Calu3 (cell line): ENCODE measurements around the gene ARMH3. TPM values are rescaled to one million over a fixed set of nuclear protein-coding genes. Genes with fewer than 3 reads are reported as not detected.

Experiments
- BruUV-seq: library from RNA; stranded (reverse); fragments of 400-500 nt; replicated peaks from 2 replicates; lab custom pipeline; 2021; lab: Mats Ljungman, UMichigan
- CTCF ChIA-PET: fragments of 300-600 bp; sonication (Branson Sonifier 250); formaldehyde crosslinking; loops from one replicate; lab custom pipeline; 2022; ENCODE audit warnings: antibody characterized with exemption; lab: Charles Lee
- DNase-seq: peaks from one replicate; pipeline ENCODE4 v3.0.0; 2022
- H3K27ac Mint-ChIP-seq: one replicate; pipeline ENCODE4 v1.8.0; 2022; ENCODE audit warnings: mixed read lengths; ENCODE audit not compliant: unreplicated experiment
- H3K27me3 Mint-ChIP-seq: one replicate; pipeline ENCODE4 v1.8.0; 2022; ENCODE audit warnings: mixed read lengths; ENCODE audit not compliant: unreplicated experiment
- H3K36me3 Mint-ChIP-seq: one replicate; pipeline ENCODE4 v1.8.0; 2022; ENCODE audit warnings: mild to moderate bottlenecking, moderate library complexity, mixed read lengths; ENCODE audit not compliant: insufficient read depth, unreplicated experiment
- H3K4me1 Mint-ChIP-seq: one replicate; pipeline ENCODE4 v1.8.0; 2022; ENCODE audit warnings: mild to moderate bottlenecking, low read depth, mixed read lengths; ENCODE audit not compliant: unreplicated experiment
- H3K4me3 Mint-ChIP-seq: one replicate; pipeline ENCODE4 v1.8.0; 2022; ENCODE audit warnings: mild to moderate bottlenecking, low read depth, moderate library complexity, mixed read lengths; ENCODE audit not compliant: unreplicated experiment
- H3K9me3 Mint-ChIP-seq: one replicate; pipeline ENCODE4 v1.8.0; 2022; ENCODE audit warnings: low read depth, mixed read lengths; ENCODE audit not compliant: unreplicated experiment
- intact Hi-C: fragments of 100-400 bp; cut with micrococcal nuclease; formaldehyde crosslinking; loops from one replicate; pipeline ENCODE4 v1.10.0; 2022; ENCODE audit not compliant: unreplicated experiment
- total RNA-seq: library from RNA; stranded (reverse); gene quantifications from 2 replicates; pipeline ENCODE4 v1.2.3, GENCODE V29; 2022
- TF ChIP-seq, protein P1 (sequence below): fragments of 200-600 bp; IDR thresholded peaks from one replicate; pipeline ENCODE4 v1.8.0; 2022; ENCODE audit warnings: antibody characterized with exemption; ENCODE audit not compliant: unreplicated experiment

Gene ARMH3
- total RNA-seq, 1 experiment from 2014 or later = 14.1 TPM

DNA sequence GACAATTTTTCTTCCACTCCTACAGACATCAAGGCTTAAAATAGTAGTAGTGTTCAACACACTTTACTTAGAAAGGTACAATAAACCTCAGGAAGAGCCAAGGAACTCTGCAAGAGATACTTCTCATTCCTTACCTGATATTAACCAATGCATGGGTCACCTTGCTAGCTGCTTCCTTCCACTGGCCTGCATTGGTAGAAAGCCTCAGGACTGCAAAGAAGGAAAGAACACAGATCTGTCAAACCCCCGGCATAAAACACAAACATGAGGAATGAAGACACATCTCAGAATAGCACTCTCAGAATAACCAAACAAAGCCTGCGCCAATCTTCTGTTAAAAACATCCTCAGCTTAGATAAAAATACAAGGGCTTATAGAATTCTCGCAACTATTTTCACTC lies 116.2 kb downstream of the ARMH3 start:
- intact Hi-C loops = loop anchor here (10.0 kb wide), 1 partner anchor 55 kb away; no protein-coding TSS in a partner anchor
- H3K9me3 Mint-ChIP-seq = no peaks in the 10 kb centered on the region
- H3K36me3 Mint-ChIP-seq = no peaks in the 10 kb centered on the region
- TF ChIP-seq, protein P1, sequence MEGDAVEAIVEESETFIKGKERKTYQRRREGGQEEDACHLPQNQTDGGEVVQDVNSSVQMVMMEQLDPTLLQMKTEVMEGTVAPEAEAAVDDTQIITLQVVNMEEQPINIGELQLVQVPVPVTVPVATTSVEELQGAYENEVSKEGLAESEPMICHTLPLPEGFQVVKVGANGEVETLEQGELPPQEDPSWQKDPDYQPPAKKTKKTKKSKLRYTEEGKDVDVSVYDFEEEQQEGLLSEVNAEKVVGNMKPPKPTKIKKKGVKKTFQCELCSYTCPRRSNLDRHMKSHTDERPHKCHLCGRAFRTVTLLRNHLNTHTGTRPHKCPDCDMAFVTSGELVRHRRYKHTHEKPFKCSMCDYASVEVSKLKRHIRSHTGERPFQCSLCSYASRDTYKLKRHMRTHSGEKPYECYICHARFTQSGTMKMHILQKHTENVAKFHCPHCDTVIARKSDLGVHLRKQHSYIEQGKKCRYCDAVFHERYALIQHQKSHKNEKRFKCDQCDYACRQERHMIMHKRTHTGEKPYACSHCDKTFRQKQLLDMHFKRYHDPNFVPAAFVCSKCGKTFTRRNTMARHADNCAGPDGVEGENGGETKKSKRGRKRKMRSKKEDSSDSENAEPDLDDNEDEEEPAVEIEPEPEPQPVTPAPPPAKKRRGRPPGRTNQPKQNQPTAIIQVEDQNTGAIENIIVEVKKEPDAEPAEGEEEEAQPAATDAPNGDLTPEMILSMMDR = no peak
- no TSS peak for BruUV-seq
- peaks cover 36% of the 10 kb centered on the region for H3K4me1 Mint-ChIP-seq
- no peak for DNase-seq
- peak overlapping the region; percentile 8 for H3K4me3 Mint-ChIP-seq
- no peaks in the 10 kb centered on the region for H3K27me3 Mint-ChIP-seq
- H3K27ac Mint-ChIP-seq = peak overlapping the region; percentile 82
- CTCF ChIA-PET = interaction anchor here (1.1 kb wide), 1 partner anchor 56 kb away, joined by 3 read pairs; no protein-coding TSS in a partner anchor

DNA sequence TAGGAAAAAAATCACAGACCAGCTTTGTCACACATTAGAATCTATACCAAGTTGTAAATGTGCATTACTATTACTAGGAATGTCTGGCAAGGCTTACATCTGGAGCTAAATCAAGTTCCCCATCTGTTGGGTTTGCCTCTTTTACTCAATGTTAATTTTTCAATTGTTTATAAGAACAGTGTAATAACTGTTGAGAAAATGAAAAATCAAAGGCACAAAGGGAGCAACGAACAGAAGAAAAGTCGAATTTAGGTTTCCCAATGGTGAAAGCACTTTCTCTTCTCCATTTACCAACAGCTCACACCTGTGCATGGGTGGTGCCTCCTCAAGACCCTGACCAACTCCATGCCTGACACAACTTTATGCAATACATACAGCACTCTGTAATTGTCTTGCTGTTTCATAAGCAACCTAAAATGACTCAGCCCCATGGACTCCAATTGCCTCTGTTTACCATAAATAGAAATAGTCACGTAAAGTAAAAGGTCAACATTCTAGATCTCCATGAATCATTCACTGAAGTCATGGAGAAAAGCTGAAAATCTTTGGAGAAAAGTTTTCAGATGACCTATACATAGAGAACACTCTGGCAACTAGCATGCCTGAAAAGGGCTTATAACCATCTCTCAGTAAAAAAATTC lies 116.8 kb downstream of the ARMH3 start:
- CTCF ChIA-PET = interaction anchor here (0.6 to 1.1 kb wide), 2 partner anchors 57 to 64 kb away, joined by 3 read pairs; no protein-coding TSS in a partner anchor
- TF ChIP-seq, protein P1 = no peak
- peak overlapping the region; percentile 8 for H3K4me3 Mint-ChIP-seq
- H3K4me1 Mint-ChIP-seq = peaks cover 36% of the 10 kb centered on the region
- no peaks in the 10 kb centered on the region for H3K36me3 Mint-ChIP-seq
- no peak for DNase-seq
- intact Hi-C loops = loop anchor here (10.0 kb wide), 1 partner anchor 56 kb away; no protein-coding TSS in a partner anchor
- H3K27me3 Mint-ChIP-seq = no peaks in the 10 kb centered on the region
- H3K27ac Mint-ChIP-seq = peak overlapping the region; percentile 82
- BruUV-seq = no TSS peak
- no peaks in the 10 kb centered on the region for H3K9me3 Mint-ChIP-seq

DNA sequence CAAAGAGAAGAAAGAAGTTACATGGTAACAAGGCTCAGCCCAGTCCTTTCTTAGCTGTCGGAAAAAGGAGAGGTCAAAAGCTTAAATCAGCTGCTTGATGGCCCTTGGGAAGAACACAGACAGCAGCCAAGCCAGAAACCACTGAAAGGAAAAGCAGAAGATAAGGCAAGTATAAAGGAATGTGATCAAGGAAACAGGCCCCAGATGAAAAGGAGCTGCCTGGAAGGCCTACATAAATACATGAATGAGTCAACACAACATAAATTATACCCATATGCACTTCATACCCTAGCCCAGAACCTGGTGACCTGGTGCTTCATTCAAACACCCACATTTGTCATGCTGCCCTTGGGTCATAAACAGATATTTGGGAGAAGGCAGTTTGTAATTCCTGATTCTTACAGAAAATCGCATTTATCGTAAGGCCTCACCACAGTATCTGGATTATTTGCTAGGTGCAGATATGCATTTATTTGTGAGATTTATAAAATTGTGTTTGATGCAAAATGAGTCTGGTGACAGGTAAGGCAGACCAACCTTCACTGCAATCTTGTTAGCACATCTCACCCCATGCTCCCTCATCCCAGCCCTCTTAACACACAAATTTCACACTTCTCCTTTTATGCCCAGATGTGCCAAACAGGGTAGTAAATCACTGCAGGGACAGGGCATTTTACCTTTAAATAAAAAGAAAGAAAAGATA lies 117.5 kb downstream of the ARMH3 start:
- Mint-ChIP-seq H3K4me3 (no peak overlapping the region), H3K27ac (peak overlapping the region; percentile 82), H3K4me1 (peaks cover 36% of the 10 kb centered on the region), H3K27me3 (no peaks in the 10 kb centered on the region), H3K9me3 (no peaks in the 10 kb centered on the region), H3K36me3 (no peaks in the 10 kb centered on the region)
- DNase-seq = peak; percentile 4
- intact Hi-C loops = loop anchor here (10.0 kb wide), 1 partner anchor 56 kb away; no protein-coding TSS in a partner anchor
- CTCF ChIA-PET = interaction anchor here (0.6 kb wide), 1 partner anchor 64 kb away, joined by 3 read pairs; no protein-coding TSS in a partner anchor
- no TSS peak for BruUV-seq
- TF ChIP-seq, protein P1 = no peak

DNA sequence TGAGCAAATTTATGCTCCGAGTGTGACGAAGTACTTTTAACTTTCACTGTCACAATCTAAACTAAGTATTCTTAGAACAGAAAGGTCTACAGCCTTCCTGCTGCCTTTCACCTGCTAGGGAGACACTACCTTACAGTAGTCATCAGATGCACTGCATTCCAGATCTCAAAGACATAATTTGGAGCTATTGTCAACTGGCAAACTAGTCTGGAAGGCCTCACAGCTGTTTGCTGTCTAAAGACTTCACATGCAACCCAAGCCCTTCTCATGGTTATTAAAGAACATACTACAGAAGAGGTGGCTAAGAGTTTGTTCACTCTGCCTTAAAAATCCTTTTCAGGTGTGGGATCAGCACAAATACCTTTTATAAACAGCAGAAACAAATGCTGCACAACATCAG lies 120.5 kb downstream of the ARMH3 start:
- Mint-ChIP-seq H3K36me3 (no peaks in the 10 kb centered on the region), H3K27me3 (no peaks in the 10 kb centered on the region), H3K4me1 (peaks cover 28% of the 10 kb centered on the region), H3K9me3 (no peaks in the 10 kb centered on the region), H3K4me3 (no peak overlapping the region), H3K27ac (no peak overlapping the region)
- intact Hi-C loops = loop anchor here (10.0 kb wide), 1 partner anchor 59 kb away; no protein-coding TSS in a partner anchor
- no peak for DNase-seq
- CTCF ChIA-PET = no interaction called here
- TF ChIP-seq, protein P1 = no peak
- no TSS peak for BruUV-seq
